ENCODE results near the gene KDF1.

Gene KDF1

GRCh38 chr1:26959722-26960624 lies at the start of gene KDF1:
TSS of gene KDF1 (minus strand) at chr1:26960468. CDS start at chr1:26952380, 8,088 bp downstream.
- DNase-seq (ENCODE audit: low spot score): no peak

DNA sequence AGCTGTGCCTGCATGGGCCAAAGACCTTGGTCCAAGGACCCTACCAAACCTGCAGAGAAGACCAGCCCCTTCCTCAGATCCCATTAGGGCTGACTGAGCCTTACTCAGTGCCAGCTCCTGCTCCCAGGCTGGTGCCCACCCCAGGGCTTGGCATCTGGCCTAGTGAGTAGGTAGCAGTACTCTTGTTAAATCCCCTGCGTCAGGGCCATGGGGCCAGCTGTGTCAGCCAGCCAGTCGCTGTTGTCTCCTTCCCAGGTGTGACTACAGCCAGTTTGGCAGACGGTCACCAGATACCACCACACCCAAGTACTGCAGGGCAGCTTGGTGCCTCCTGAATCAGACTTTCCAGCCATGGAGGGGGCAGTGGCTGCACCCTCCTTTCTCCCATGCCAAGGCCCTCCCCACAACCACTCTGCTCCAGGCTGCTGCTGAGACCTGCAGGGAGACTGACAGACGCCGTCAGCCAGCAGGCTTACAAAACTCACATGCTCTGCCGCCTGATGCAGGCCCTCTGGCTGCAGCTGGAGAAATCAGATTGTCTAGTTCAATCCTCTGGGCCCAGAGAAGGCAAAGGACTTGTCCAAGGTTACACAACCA lies 49.4 kb upstream of the KDF1 start:
- DNase-seq (ENCODE audit: low spot score): no peak

DNA sequence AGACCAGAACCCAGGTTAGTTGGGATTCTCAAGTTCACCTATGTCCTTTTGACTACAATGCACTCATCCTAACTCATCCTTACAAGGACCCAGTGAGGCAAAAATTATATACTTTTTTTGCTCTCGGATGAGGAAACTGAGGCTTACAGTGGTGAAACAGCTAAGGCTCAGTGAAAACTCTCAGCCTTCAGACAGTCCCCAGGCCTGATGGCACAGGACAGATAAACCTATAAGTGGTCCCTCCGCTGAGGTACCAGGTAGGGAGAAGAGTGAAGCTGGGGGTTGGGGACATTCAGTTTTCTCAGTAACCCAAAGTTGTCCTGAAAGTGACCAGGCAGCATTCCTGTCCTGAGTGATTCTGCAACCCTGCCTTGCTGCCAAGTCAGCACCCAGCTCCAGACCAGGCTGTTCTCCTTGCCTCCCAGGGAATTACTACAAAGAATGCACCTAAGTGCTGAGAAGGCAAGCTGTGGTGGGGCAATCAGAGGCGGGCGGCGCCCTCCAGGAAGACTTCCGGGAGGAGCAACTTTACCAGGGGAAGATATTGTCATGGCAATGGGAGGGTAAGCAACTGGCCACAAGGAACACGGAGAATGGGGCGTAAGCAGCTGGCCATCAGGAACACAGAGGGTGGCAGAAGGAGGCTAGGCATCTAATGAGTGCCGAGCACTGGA lies 47.8 kb upstream of the KDF1 start:
- DNase-seq (ENCODE audit: low spot score): no peak

- DNase-seq (ENCODE audit: low spot score): no peak
Observed at GRCh38 chr1:27006683-27007082, 46.4 kb upstream of the KDF1 start.

DNA sequence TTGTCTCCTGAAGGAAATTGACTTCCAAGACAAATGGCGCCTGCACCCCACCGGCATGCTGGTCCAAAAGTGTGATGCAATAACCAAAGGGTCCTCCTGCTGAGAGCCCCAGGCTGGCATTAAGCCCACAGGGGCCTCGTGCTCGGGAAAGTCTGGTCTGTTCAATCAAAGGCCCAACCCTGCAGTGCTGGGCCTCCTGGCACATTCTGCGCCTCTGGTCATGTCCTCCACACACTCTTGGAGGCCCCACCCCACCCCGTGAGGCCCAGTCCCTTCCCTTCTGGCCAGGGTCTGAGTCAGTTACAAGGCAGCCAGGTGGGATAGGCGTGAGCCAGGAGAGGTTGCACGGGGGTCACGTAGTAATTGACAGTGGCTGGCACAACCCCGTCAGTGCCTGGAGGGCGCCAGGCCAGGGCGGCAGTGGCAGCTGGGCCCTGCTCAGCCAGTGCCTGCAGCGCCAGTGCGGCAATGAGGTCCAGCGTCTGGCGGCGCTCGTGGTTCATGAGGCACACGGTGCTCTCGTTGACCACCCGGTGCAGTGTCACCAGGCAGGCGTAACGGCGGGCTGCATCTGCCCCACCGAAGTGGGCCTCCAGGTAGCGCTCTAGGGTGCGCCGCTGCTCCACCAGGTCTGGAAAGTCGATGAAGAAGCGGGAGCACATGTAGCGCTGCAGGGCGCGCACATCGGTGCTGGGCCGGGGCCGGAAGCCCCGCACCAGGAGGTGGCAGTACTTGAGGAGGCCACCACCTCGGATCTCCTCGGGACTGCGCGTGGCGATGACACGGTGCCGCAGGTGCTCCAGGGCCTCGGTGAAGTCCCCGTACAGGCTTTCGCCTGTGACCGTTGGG lies 45.6 kb upstream of the KDF1 start:
- DNase-seq (ENCODE audit: low spot score): no peak

- DNase-seq (ENCODE audit: low spot score): no peak
Observed at GRCh38 chr1:27005166-27005530, 44.9 kb upstream of the KDF1 start.

GRCh38 chr1:27004471-27005165 lies 44.4 kb upstream of the KDF1 start:
- DNase-seq (ENCODE audit: low spot score): no peak

DNA sequence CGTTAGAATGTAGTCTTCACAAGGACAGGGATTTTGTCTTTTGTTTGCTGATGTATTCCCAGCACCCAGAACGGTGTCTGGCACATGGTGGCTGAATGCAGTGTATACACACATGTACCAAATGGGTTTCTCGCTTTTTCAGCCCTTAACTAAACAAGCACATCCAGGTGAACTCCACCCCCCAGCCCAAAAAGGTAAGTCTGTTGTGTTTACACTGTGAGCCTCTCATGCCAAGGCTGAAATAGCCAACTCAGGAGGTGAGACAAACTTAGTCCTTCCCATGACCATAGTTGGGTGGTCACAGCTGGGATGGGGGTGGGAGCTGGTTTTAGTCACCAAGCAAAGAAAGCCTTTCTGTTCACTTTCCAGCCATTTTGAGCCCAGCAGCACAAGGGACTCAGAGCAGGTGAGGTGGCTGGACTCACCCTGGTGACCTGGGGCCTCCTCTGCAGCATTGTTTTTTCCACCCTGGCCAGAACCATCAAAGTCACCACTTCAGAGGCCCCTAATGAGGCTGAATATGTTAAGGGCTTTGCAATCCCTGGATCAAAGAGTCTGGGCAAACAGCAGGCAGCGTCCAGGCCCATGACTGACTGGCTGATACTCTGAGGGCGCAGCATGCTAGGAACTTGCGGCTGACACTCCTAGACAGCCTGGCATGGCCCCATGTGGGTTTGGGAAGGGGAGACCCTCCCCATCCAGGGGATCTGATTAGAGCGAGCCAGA lies 43.6 kb upstream of the KDF1 start:
- no peak for DNase-seq (ENCODE audit: low spot score)

DNA sequence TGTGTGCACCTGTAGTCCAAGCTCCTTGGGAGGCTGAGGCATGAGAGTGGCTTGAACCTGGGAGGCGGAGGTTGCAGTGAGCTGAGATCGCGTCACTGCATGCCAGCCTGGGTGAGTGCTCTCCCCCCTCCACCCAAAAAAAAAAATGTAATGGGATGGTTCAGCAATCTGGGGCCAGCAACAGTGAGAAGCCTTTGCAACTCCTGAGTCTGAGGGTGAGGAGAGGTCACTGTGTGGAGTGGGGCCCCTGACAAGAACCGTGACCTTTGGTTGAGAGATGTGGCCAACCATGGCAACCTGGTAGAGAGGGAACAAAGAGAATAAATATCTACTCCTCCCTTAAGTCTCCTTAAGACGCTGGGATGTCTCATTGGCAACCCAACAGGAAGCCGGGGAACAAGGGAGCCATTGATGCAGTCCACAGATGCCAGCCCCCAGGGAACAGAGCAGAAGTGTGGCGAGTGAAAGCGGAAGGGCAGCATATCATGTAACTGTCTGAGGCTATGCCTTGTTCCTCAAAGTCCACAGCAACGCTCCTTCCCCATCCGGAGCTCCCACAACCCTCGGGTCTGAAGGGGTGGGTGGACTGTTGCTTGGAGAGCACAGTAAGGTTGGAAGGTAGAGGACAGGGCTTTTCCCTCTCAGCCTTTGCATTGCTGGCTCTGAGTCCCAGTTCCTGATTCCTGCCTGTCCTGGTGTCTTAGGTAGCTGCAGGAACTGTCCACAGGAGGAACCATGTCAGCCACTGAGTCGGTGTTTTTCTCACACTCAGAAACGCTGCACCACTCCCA lies 41.5 kb upstream of the KDF1 start:
- peak; percentile 98 for DNase-seq (ENCODE audit: low spot score)

- DNase-seq (ENCODE audit: low spot score): no peak
Observed at GRCh38 chr1:27000817-27001460, 40.7 kb upstream of the KDF1 start.

DNA sequence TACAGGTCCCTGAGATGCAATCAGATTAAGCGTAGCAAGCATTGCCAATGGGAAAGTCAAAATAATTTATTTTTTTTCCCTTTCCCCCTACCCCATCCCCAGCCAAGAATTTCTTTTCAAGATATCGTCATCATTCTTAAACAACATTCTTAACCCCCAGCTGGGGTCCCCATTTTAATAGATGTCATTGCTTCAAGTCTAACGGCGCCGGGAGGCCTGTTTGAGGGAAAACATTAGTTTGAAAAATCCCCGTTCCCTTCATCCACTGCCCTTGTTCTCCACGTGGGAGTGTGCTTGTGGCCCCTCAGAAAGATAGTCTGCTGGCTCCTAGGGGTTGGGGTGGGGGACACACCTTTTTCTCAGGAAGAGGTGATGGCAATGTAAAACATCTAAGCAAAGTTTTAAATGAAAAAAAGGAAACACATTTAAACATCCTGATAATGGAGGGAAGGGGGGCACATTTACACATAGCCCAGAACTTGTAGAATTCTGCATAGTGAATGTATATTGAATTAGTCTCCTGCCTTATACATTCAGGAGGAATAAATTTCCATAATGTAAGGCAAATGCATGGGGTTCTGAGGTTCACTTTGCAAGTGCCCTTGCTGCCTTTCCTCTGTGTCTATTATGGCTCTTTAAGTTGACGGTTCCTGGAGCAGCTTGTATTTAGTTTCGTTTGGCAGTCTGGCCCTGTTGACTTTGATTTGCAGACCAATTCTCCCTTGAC lies 40.0 kb upstream of the KDF1 start:
- DNase-seq (ENCODE audit: low spot score): no peak

DNA sequence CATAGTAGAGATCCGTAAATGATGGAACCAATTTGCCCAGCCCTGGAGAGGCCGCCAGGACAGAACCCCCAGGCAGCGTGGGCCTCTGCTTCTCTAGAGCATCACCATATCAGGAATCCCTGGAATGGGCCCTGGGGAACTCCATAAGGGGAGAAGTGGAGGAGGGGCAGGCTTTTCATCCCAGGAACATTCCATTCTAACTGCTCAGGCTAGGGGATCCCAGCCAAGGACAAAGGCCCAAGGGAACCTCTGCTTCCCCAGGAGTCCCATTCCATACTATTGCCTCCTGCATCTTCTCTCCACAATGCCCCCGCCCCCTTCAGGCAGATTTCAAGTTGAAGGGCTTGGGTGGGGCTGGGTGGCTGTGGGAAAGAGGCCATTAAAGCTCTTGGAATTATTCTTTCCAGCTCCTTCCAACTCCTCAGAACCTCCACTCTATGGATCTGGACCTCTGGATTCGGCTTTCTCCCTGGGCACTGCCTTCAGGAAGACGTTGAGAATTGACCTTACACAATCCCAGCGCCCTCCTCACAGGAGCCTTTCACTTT lies 39.2 kb upstream of the KDF1 start:
- peak; percentile 67 for DNase-seq (ENCODE audit: low spot score)

GRCh38 chr1:26998429-26999300 lies 38.4 kb upstream of the KDF1 start:
- DNase-seq (ENCODE audit: low spot score): no peak

DNA sequence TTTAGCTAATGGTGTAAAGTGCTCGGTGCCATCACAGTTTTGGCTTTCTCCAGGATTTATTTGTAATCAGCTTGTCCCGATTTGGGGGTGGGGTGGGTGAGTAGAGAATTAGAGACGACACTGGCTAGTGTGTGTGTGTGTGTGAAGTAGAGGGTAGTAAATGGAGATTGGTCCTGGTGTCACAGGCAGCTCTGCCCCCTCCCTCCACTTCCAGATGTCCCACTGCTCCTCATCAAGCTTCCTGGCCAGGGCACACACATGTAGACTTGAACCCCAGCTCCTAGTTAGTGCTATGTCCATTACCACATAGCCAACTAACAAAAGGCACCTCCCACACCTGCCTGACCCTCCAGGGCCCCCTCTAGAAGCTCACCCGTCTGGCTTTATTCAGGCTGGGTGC lies 36.4 kb upstream of the KDF1 start:
- DNase-seq (ENCODE audit: low spot score): no peak

GRCh38 chr1:26996024-26996423 lies 35.8 kb upstream of the KDF1 start:
- DNase-seq (ENCODE audit: low spot score): no peak

DNA sequence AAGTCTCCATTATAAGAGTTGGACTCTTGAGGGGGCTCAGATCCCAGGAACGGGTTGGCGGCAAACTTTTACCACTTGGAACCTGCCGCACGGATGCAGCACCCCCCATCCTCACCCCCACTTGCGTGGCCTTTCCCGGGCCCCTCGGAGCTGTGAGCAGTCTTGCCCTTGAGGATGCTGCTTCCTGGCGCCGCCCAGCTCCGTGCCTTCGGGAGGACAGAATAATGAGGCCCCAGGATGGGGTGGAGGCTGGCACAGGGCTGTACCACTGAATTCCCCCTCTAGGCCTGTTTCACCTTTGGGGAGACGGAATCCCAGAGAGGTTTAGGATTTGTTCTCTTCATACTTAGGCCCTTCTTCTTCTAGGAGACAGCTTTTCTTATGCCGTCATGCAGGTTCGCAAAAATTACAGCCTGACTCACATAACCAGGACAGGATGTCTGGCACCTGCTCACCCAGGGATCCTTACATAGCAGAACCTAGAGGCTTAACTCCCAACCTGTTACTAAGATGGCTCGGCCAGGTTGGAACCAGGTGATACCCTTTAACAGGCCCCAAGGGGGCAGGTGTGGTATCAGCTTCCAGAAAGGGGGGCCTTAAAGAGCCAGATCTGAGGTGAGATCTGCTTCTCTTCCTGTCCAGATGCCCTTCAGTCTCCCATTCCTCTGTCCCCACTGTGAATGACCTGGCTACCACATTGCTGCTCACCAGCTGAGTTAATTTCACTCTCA lies 34.7 kb upstream of the KDF1 start:
- no peak for DNase-seq (ENCODE audit: low spot score)
